GM11168 (cell line): ENCODE data around the gene GNPTAB.
"Not testable (repeated sequence)": the region's sequence is repeated elsewhere in the genome, so short reads cannot be mapped to it uniquely, and the experiment has no call there.

Experiments used
- in situ Hi-C: fragments of 300-500 bp; cut with MboI; formaldehyde crosslinking; loops from one replicate; pipeline ENCODE4 v1.12.0; 2022; ENCODE audit warnings: low sequenced_read_pairs; ENCODE audit not compliant: unreplicated experiment

The GNPTAB gene

GRCh38 chr12:101855364-101855884 lies 24.7 kb upstream of the GNPTAB start:
- in situ Hi-C loops = loop anchor here (25.0 kb wide), 1 partner anchor 443 kb away; the partner anchor contains the start of gene ARL1

- in situ Hi-C loops = loop anchor here (25.0 kb wide), 1 partner anchor 442 kb away; the partner anchor contains the start of gene ARL1
Observed at GRCh38 chr12:101854747-101855146, 24.0 kb upstream of the GNPTAB start.

- in situ Hi-C loops = loop anchor here (25.0 kb wide), 1 partner anchor 441 kb away; the partner anchor contains the start of gene ARL1
Observed at GRCh38 chr12:101852998-101853397, 22.2 kb upstream of the GNPTAB start.

GRCh38 chr12:101850199-101850598 lies 19.4 kb upstream of the GNPTAB start:
- in situ Hi-C loops = loop anchor here (25.0 kb wide), 1 partner anchor 438 kb away; the partner anchor contains the start of gene ARL1

- in situ Hi-C loops = no loop called here
Observed at GRCh38 chr12:101847325-101847724, 16.6 kb upstream of the GNPTAB start.

GRCh38 chr12:101845137-101845711 lies 14.5 kb upstream of the GNPTAB start:
- in situ Hi-C loops = no loop called here

- in situ Hi-C loops = no loop called here
Observed at GRCh38 chr12:101841069-101841468, 10.3 kb upstream of the GNPTAB start.

- in situ Hi-C loops = no loop called here
Observed at GRCh38 chr12:101839324-101840283, 8.8 kb upstream of the GNPTAB start.

- in situ Hi-C loops = no loop called here
Observed at GRCh38 chr12:101838628-101839323, 8.0 kb upstream of the GNPTAB start.

GRCh38 chr12:101832030-101832429 lies 1.3 kb upstream of the GNPTAB start:
- in situ Hi-C loops = loop anchor here (5.0 kb wide), 1 partner anchor 55 kb away; no protein-coding TSS in a partner anchor

- in situ Hi-C loops = loop anchor here (5.0 kb wide), 1 partner anchor 53 kb away; no protein-coding TSS in a partner anchor
Observed at GRCh38 chr12:101829639-101830366, 956 bp downstream of the GNPTAB start.

- in situ Hi-C loops = no loop called here
Observed at GRCh38 chr12:101828463-101829196, 2.1 kb downstream of the GNPTAB start.

GRCh38 chr12:101826766-101827368 lies 3.9 kb downstream of the GNPTAB start:
- in situ Hi-C loops = no loop called here

- in situ Hi-C loops = no loop called here
Observed at GRCh38 chr12:101824831-101825230, 5.9 kb downstream of the GNPTAB start.

- in situ Hi-C loops = no loop called here
Observed at GRCh38 chr12:101823891-101824290, 6.9 kb downstream of the GNPTAB start.

GRCh38 chr12:101823039-101823438 lies 7.7 kb downstream of the GNPTAB start:
- in situ Hi-C loops = no loop called here

- in situ Hi-C loops = no loop called here
Observed at GRCh38 chr12:101819467-101819866, 11.3 kb downstream of the GNPTAB start.

GRCh38 chr12:101818689-101819088 lies 12.1 kb downstream of the GNPTAB start:
- in situ Hi-C loops = not testable (repeated sequence)
